ENCODE results near the gene AK6. TPM values are rescaled to one million over a fixed set of nuclear protein-coding genes. Genes with fewer than 3 reads are reported as not detected.

The AK6 gene
- total and polyA plus RNA-seq, 2 donors (not counting 1 experiment from before 2014, with no cell fraction given), result 12.2 to 25.4 TPM

- Histone ChIP-seq H3K4me3 (ENCODE audit: control extremely low read depth in 1 of 5, extremely low read depth in 1 of 5, insufficient read depth in 1 of 5, low read depth in 2 of 5, low read length in 4 of 5) (no peak overlapping the region), H3K4me1 (ENCODE audit: control insufficient read depth in 2 of 2, insufficient read depth in 2 of 2, low read length in 2 of 2) (no peaks in the 10 kb centered on the region), H2AFZ (ENCODE audit: insufficient read depth, low read depth, low read length, poor library complexity, severe bottlenecking) (no peak overlapping the region), H3K9me3 (ENCODE audit: control extremely low read depth in 1 of 3, control insufficient read depth in 2 of 3, insufficient read depth in 1 of 3, low read length in 2 of 3) (peaks cover 0 to 11% (median 4%) of the 10 kb centered on the region in 3 donors), H3K27me3 (replicated peaks in 1 of 4; ENCODE audit: control extremely low read depth in 1 of 4, control insufficient read depth in 3 of 4, insufficient read depth in 4 of 4, low read length in 3 of 4) (no peaks in the 10 kb centered on the region), H3K36me3 (replicated peaks in 1 of 2; ENCODE audit: control extremely low read depth in 1 of 2, control insufficient read depth in 1 of 2, extremely low read depth in 1 of 2, insufficient read depth in 2 of 2, low read length in 1 of 2) (peaks cover 2 to 18% of the 10 kb centered on the region in 2 experiments), H3K27ac (ENCODE audit: low read length in 2 of 2) (no peak overlapping the region), H3K9ac (ENCODE audit: low read length) (no peak overlapping the region), H3K4me2 (replicated peaks; ENCODE audit: low read depth, low read length, poor library complexity, severe bottlenecking) (no peak overlapping the region), H3K79me2 (ENCODE audit: control insufficient read depth, insufficient read depth, low read length) (no peaks in the 10 kb centered on the region), H4K20me1 (ENCODE audit: control insufficient read depth, insufficient read depth, low read length, poor library complexity, severe bottlenecking) (no peaks in the 10 kb centered on the region)
- intact Hi-C loops (cut with micrococcal nuclease), result no loop called here
- Mint-ChIP-seq H3K9me3 (ENCODE audit: insufficient read depth) (peaks cover 4% of the 10 kb centered on the region), H3K27ac (no peak overlapping the region), H3K27me3 (no peaks in the 10 kb centered on the region), H3K4me1 (peaks cover 9% of the 10 kb centered on the region), H3K4me3 (no peak overlapping the region)
- WGBS (ENCODE audit: insufficient coverage), result 100% methylated on average over 6 of the region's 8 CpGs
- TF ChIP-seq, protein P1, sequence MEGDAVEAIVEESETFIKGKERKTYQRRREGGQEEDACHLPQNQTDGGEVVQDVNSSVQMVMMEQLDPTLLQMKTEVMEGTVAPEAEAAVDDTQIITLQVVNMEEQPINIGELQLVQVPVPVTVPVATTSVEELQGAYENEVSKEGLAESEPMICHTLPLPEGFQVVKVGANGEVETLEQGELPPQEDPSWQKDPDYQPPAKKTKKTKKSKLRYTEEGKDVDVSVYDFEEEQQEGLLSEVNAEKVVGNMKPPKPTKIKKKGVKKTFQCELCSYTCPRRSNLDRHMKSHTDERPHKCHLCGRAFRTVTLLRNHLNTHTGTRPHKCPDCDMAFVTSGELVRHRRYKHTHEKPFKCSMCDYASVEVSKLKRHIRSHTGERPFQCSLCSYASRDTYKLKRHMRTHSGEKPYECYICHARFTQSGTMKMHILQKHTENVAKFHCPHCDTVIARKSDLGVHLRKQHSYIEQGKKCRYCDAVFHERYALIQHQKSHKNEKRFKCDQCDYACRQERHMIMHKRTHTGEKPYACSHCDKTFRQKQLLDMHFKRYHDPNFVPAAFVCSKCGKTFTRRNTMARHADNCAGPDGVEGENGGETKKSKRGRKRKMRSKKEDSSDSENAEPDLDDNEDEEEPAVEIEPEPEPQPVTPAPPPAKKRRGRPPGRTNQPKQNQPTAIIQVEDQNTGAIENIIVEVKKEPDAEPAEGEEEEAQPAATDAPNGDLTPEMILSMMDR (IDR thresholded peaks at IDR 0.05), result no peak
- no peak for TF ChIP-seq EZH2 (IDR thresholded peaks at IDR 0.05; ENCODE audit: borderline replicate concordance, insufficient read depth, low read depth, low read length, poor library complexity, severe bottlenecking)
- no peak for ATAC-seq (ENCODE audit: low read depth)
- DNase-seq, result no peak
- ChIA-PET POLR2A (no interaction called here), CTCF (no interaction called here)
These were observed 63.8 kb downstream of the AK6 start for GRCh38 chr5:69305512-69305911.

Other genes starting within 250 kb of the AK6 start
- 8.5 and 8.6 TPM in 2 replicates for gene CCNB1, start 202.4 kb downstream of the AK6 start, total RNA-seq
- 2.0 and 2.7 TPM in 2 replicates for gene CCNB1, start 202.4 kb downstream of the AK6 start, polyA plus RNA-seq
- 11.9 and 12.0 TPM in 2 replicates for gene CENPH, start 179.9 kb downstream of the AK6 start, total RNA-seq
- gene CENPH, start 179.9 kb downstream of the AK6 start, polyA plus RNA-seq, result 2.8 and 5.3 TPM in 2 replicates
- 30.6 and 36.5 TPM in 2 replicates for gene CDK7, start 134.6 kb downstream of the AK6 start, total RNA-seq
- 12.3 and 17.0 TPM in 2 replicates for gene CDK7, start 134.6 kb downstream of the AK6 start, polyA plus RNA-seq
- 9.5 and 9.8 TPM in 2 replicates for gene CCDC125, start 36.7 kb downstream of the AK6 start, total RNA-seq
- 2.6 and 2.7 TPM in 2 replicates for gene CCDC125, start 36.7 kb downstream of the AK6 start, polyA plus RNA-seq
- gene TAF9, start within 50 bp of the AK6 start, total RNA-seq, result 41.6 and 42.0 TPM in 2 replicates
- 61.5 and 64.6 TPM in 2 replicates for gene TAF9, start within 50 bp of the AK6 start, polyA plus RNA-seq
- gene RAD17, start 298 bp upstream of the AK6 start, total RNA-seq, result 39.6 and 41.0 TPM in 2 replicates
- gene RAD17, start 298 bp upstream of the AK6 start, polyA plus RNA-seq, result 21.0 and 24.5 TPM in 2 replicates
- 0.94 and 1.7 TPM in 2 replicates for gene MARVELD2, start 45.6 kb upstream of the AK6 start, total RNA-seq
- 0.13 and 0.19 TPM in 2 replicates for gene MARVELD2, start 45.6 kb upstream of the AK6 start, polyA plus RNA-seq
- gene OCLN, start 123.3 kb upstream of the AK6 start, total RNA-seq, result 4.0 and 4.3 TPM in 2 replicates
- 4.5 and 5.6 TPM in 2 replicates for gene OCLN, start 123.3 kb upstream of the AK6 start, polyA plus RNA-seq
- 46.2 and 55.7 TPM in 2 replicates for gene GTF2H2C, start 190.7 kb upstream of the AK6 start, total RNA-seq
- gene GTF2H2C, start 190.7 kb upstream of the AK6 start, polyA plus RNA-seq, result 13.2 and 23.8 TPM in 2 replicates